ENCODE data around the gene LRRC28.

LRRC28 gene

DNA sequence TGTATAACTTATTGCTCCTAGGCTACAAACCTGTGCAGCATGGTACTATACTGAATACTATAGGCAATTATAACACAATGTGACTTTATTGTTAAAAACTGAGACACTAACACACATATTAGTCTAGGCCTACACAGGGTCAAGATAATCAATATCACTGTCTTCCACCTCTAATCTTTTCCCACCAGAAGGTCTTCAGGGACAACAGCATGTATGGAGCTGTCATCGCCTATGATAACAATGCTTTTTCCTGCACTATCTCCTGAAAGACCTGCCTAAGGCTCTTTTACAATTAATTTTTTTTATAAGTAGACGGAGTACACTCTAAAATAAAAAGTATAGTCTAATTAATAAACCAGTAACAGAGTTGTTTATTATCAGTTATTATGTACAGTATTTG is 60.9 kb downstream of the LRRC28 start:
- no peak for DNase-seq (ENCODE audit: low read depth)
- TF ChIP-seq, protein P1, sequence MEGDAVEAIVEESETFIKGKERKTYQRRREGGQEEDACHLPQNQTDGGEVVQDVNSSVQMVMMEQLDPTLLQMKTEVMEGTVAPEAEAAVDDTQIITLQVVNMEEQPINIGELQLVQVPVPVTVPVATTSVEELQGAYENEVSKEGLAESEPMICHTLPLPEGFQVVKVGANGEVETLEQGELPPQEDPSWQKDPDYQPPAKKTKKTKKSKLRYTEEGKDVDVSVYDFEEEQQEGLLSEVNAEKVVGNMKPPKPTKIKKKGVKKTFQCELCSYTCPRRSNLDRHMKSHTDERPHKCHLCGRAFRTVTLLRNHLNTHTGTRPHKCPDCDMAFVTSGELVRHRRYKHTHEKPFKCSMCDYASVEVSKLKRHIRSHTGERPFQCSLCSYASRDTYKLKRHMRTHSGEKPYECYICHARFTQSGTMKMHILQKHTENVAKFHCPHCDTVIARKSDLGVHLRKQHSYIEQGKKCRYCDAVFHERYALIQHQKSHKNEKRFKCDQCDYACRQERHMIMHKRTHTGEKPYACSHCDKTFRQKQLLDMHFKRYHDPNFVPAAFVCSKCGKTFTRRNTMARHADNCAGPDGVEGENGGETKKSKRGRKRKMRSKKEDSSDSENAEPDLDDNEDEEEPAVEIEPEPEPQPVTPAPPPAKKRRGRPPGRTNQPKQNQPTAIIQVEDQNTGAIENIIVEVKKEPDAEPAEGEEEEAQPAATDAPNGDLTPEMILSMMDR (IDR thresholded peaks at IDR 0.05; ENCODE audit: low read length, missing control alignments) = no peak
- H3K4me3 ChIP-seq (replicated peaks; ENCODE audit: low read depth, low read length) = no peak overlapping the region

DNA sequence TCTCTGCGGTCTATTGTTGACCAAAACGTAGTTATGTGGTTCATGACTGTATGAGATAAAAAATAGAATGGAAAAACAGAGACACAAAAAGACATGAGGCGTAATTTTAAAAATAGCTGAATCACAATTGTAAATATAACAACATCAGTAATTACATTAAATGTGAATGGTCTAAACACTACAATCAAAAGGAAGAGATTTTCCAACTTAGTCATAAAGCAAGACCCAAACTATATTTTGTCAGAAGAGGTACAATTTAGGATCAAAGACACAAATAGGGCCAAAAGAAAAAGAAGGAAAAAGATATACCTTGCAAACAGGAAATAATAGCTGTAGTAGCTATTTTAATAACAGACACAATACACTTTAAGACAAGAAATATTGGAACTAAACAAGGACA is 61.5 kb downstream of the LRRC28 start:
- DNase-seq (ENCODE audit: low read depth) = no peak
- no peak overlapping the region for H3K4me3 ChIP-seq (replicated peaks; ENCODE audit: low read depth, low read length)
- TF ChIP-seq, protein P1 (IDR thresholded peaks at IDR 0.05; ENCODE audit: low read length, missing control alignments) = no peak

DNA sequence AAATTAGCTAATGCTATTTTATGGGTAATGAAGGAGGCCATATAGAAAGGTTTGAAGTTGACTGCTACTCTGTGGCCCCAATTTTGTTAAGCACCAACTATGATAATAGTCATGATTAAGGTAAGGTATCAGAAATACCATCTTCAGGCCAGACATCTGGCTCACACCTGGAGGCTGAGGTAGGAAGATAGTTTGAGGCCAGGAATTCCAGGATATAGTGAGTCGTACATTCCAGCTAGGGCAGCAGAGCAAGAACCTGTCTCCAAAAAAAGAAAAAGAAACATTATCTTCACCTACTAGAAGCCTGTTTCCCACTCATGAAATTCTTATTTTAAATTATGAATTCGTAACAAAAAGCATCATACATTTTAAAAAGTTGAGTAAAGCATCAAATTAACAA is 64.4 kb downstream of the LRRC28 start:
- TF ChIP-seq, protein P1 (IDR thresholded peaks at IDR 0.05; ENCODE audit: low read length, missing control alignments) = no peak
- no peak for DNase-seq (ENCODE audit: low read depth)
- H3K4me3 ChIP-seq (replicated peaks; ENCODE audit: low read depth, low read length) = no peak overlapping the region

DNA sequence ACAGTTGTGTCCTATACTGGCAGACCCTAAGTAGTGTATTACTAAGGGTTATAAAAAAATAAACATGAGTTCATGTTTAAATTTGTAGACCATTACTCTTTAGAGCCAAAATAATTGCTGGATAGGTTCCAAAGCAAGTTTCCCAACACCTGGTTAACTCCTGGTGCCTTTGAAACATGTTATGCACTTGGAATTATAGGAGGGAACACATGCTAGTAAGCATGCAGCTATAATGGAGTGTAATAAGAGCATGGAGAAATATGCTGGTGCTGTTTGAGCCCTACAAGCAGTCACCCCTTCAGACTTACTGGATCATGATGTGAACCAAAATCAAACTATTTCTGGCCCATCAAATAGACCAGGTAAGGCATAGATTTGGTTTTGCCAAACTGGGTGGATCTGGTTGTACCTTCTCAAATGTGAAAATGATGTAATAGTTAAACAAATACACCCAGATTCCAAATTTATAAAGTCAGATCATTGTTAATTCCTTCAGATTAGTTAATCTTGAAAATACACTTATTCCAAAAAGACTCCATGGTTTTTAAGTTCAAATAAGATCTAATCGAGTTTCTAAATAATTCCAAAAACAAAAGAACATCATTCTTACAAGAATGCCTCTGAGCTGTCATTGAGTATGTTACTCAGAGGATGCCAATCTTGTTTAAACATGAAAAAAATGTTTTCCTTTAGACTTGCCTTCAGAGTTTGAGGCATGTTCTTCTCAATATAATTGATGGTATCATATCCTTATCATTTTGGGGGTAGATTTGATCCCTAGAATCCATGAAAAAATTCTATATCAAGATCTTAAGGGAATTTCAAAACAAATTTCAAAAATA is 69.3 kb downstream of the LRRC28 start:
- TF ChIP-seq, protein P1 (IDR thresholded peaks at IDR 0.05; ENCODE audit: low read length, missing control alignments) = no peak
- no peak overlapping the region for H3K4me3 ChIP-seq (replicated peaks; ENCODE audit: low read depth, low read length)
- DNase-seq (ENCODE audit: low read depth) = no peak

DNA sequence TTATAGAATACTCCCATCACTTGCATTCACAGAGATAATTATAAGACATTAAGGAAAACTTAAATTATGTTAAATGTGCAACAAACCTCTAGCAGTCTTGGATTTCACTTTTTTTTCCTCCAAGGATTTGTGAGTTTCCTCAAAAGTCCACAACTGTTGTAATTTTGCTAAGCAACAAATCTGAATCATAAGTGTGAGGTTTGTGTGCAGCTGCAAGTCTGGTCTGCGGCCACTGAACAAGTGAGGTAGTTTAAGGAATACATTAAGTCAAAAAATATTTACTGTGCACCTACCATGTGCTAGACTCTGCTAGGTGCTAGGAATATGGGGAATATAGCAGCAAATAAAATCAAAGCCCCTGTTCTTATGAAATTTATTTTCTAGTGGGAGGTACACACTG is 70.2 kb downstream of the LRRC28 start:
- H3K4me3 ChIP-seq (replicated peaks; ENCODE audit: low read depth, low read length) = no peak overlapping the region
- TF ChIP-seq, protein P1 (IDR thresholded peaks at IDR 0.05; ENCODE audit: low read length, missing control alignments) = no peak
- no peak for DNase-seq (ENCODE audit: low read depth)

DNA sequence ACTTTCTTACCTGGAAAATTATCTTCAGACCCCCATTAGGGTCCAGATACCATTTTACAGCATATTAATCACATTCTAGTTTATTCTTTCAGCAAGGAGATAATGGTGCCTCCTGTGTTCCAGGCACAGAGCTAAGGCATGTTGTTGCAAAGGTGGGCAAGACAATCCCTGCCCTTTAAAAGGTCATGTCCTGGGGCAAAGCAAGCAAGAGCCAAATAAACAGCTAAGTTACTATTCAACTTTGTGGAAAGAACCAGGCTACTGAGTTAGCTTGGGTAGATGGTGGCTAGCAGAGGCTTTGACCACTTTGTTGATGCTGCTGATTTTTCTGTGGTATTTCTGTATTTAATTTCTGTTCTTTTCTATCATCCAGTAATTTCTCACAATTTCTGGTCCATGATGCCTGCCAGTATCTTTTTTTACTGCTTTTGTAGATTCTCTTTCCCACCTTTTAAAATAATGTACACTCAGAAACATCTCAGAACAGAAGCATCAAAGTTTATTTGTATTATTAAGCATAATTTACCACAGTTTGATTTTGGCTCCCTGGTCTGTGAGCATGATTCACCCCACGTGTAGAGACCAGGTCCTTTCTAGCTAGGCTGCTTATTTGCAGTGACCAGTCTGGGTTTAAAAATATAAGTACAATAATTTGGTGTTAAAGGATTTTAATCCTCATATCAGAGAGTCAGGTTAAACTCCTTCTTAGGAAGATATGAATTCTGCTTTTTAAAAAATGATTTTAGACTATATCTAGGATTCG is 71.5 kb downstream of the LRRC28 start:
- H3K4me3 ChIP-seq (replicated peaks; ENCODE audit: low read depth, low read length) = no peak overlapping the region
- TF ChIP-seq, protein P1 (IDR thresholded peaks at IDR 0.05; ENCODE audit: low read length, missing control alignments) = no peak
- no peak for DNase-seq (ENCODE audit: low read depth)
